Measurements from ENCODE around the gene CEP20.
"Not testable (repeated sequence)": the region's sequence is repeated elsewhere in the genome, so short reads cannot be mapped to it uniquely, and the experiment has no call there.

Gene CEP20

GRCh38 chr16:15888072-15888976, at the start of gene CEP20:
TSS of gene CEP20 (minus strand) at chr16:15888603. CDS start at chr16:15888585, 18 bp downstream.
- DNase-seq = peak; percentile 100

GRCh38 chr16:15936809-15937208, 48.4 kb upstream of the CEP20 start:
- peak in 1 of 2 donors; percentile 8 for DNase-seq

- DNase-seq = no peak
Observed at GRCh38 chr16:15934991-15935390, 46.6 kb upstream of the CEP20 start.

GRCh38 chr16:15933781-15934180, 45.4 kb upstream of the CEP20 start:
- no peak for DNase-seq

- DNase-seq = no peak
Observed at GRCh38 chr16:15932939-15933338, 44.5 kb upstream of the CEP20 start.

GRCh38 chr16:15928261-15929104, 40.1 kb upstream of the CEP20 start:
- no peak for DNase-seq

- DNase-seq = no peak
Observed at GRCh38 chr16:15925631-15926030, 37.2 kb upstream of the CEP20 start.

GRCh38 chr16:15924996-15925395, 36.6 kb upstream of the CEP20 start:
- DNase-seq = no peak

GRCh38 chr16:15919331-15919730, 30.9 kb upstream of the CEP20 start:
- no peak for DNase-seq

GRCh38 chr16:15918314-15918713, 29.9 kb upstream of the CEP20 start:
- DNase-seq = not testable (repeated sequence)

GRCh38 chr16:15916323-15916722, 27.9 kb upstream of the CEP20 start:
- DNase-seq = no peak

- DNase-seq = no peak
Observed at GRCh38 chr16:15915555-15916081, 27.2 kb upstream of the CEP20 start.

GRCh38 chr16:15913046-15913698, 24.8 kb upstream of the CEP20 start:
- DNase-seq = no peak

- DNase-seq = no peak
Observed at GRCh38 chr16:15911198-15911597, 22.8 kb upstream of the CEP20 start.

- peak; percentile 44 to 53 for DNase-seq
Observed at GRCh38 chr16:15907863-15908478, 19.6 kb upstream of the CEP20 start.

GRCh38 chr16:15906439-15906838, 18.0 kb upstream of the CEP20 start:
- no peak for DNase-seq

GRCh38 chr16:15903960-15904359, 15.6 kb upstream of the CEP20 start:
- DNase-seq = no peak

- no peak for DNase-seq
Observed at GRCh38 chr16:15900901-15901500, 12.6 kb upstream of the CEP20 start.

- DNase-seq = no peak
Observed at GRCh38 chr16:15900357-15900756, 12.0 kb upstream of the CEP20 start.

GRCh38 chr16:15899538-15900100, 11.2 kb upstream of the CEP20 start:
- DNase-seq = no peak

- no peak for DNase-seq
Observed at GRCh38 chr16:15898654-15899053, 10.3 kb upstream of the CEP20 start.

- no peak for DNase-seq
Observed at GRCh38 chr16:15897834-15898254, 9.4 kb upstream of the CEP20 start.

Data from CD4-positive, alpha-beta T cell treated with Interferon alpha-2 for 1 hour (primary cell).